ENCODE data around the gene SRRM2.

DNA sequence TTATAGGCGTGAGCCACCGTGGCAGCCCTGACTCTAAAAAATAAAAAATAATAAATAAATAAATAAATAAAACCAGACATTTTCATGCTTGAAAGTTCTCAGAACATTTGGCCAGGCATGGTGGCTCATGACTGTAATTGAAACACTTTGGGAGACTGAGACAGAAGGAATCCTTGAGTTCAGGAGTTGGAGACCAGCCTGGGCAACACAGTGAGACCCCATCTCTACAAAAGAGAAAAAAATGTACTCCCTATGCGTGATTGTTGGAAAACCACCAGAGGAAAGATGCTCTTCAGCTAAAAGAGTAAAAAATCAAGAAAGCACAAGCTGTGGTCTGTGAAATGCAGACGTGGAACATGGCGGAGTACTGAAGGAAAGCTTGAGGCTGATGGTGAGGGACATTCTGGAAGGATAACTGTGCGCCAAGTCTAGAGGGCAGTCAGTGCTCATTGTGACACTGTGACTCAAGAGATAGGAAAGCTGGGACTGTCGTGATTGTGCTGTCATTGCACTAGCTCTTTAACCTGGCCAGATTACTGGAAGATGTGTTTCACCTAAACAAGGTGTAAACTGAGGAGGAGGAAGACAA lies 28.3 kb upstream of the SRRM2 start:
- TF ChIP-seq, protein P1, sequence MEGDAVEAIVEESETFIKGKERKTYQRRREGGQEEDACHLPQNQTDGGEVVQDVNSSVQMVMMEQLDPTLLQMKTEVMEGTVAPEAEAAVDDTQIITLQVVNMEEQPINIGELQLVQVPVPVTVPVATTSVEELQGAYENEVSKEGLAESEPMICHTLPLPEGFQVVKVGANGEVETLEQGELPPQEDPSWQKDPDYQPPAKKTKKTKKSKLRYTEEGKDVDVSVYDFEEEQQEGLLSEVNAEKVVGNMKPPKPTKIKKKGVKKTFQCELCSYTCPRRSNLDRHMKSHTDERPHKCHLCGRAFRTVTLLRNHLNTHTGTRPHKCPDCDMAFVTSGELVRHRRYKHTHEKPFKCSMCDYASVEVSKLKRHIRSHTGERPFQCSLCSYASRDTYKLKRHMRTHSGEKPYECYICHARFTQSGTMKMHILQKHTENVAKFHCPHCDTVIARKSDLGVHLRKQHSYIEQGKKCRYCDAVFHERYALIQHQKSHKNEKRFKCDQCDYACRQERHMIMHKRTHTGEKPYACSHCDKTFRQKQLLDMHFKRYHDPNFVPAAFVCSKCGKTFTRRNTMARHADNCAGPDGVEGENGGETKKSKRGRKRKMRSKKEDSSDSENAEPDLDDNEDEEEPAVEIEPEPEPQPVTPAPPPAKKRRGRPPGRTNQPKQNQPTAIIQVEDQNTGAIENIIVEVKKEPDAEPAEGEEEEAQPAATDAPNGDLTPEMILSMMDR (IDR thresholded peaks at IDR 0.05) = no peak
- no peak for TF ChIP-seq POLR2A (IDR thresholded peaks at IDR 0.05)
- no peak for TF ChIP-seq POLR2AphosphoS5 (IDR thresholded peaks at IDR 0.05)
- no peak for TF ChIP-seq EP300 (IDR thresholded peaks at IDR 0.05)
